GM12878 (cell line): ENCODE measurements around the gene RNLS. TPM values are rescaled to one million over a fixed set of nuclear protein-coding genes. Genes with fewer than 3 reads are reported as not detected.

Source experiments
- ASH2L ChIP-seq: fragments of 300-600, 200-600 bp; sonication (generic); IDR thresholded peaks from 2 replicates; pipeline ENCODE4 v1.6.1; 2017; ENCODE audit warnings: low read depth, mild to moderate bottlenecking, borderline replicate concordance
- CBX5 ChIP-seq: sonication (generic); IDR thresholded peaks from 2 replicates; pipeline ENCODE4 v1.6.1; 2016; ENCODE audit warnings: low read depth, moderate library complexity, mild to moderate bottlenecking, inconsistent platforms
- CEBPB ChIP-seq, 2 experiments: fragments of 150-350 bp in 1 of 2; IDR thresholded peaks; 2 replicates each; pipeline ENCODE4 v1.6.1; 2012 to 2014; ENCODE audit warnings: low read depth in 2 of 2, low read length in 2 of 2, borderline replicate concordance in 1 of 2, inconsistent platforms in 1 of 2
- DPF2 ChIP-seq: fragments of 450-650 bp; IDR thresholded peaks from 2 replicates; pipeline ENCODE4 v1.6.1; 2017; ENCODE audit warnings: mild to moderate bottlenecking
- EP300 ChIP-seq, 2 experiments: fragments of 150-350 bp in 1 of 2; IDR thresholded peaks; 2 replicates each; pipeline ENCODE4 v1.6.1; 2011 to 2012; ENCODE audit warnings: low read depth in 2 of 2, low read length in 2 of 2, borderline replicate concordance in 1 of 2, improper control_type of control experiment in 1 of 2, inconsistent platforms in 1 of 2; ENCODE audit not compliant: control insufficient read depth in 1 of 2
- IKZF2 ChIP-seq, 2 experiments: fragments of 450-650 bp; IDR thresholded peaks; 2 replicates each; pipeline ENCODE4 v1.6.1; 2017; ENCODE audit warnings: mild to moderate bottlenecking in 2 of 2, moderate library complexity in 2 of 2
- IRF3 ChIP-seq: fragments of 450-650 bp; IDR thresholded peaks from 2 replicates; pipeline ENCODE4 v1.6.1; 2014; ENCODE audit warnings: mild to moderate bottlenecking
- MAX ChIP-seq: IDR thresholded peaks from 2 replicates; pipeline ENCODE4 v1.6.1; 2012; ENCODE audit warnings: low read depth, low read length, improper control_type of control experiment
- MLLT1 ChIP-seq: fragments of 450-650 bp; IDR thresholded peaks from 2 replicates; pipeline ENCODE4 v1.6.1; 2016; ENCODE audit warnings: mild to moderate bottlenecking
- MTA2 ChIP-seq: fragments of 450-650 bp; IDR thresholded peaks from 2 replicates; pipeline ENCODE4 v1.6.1; 2016; ENCODE audit warnings: low read depth, mild to moderate bottlenecking, moderate library complexity
- MTA3 ChIP-seq: IDR thresholded peaks from 2 replicates; pipeline ENCODE4 v1.6.1; 2012; ENCODE audit warnings: low read length, inconsistent platforms, borderline replicate concordance
- NKRF ChIP-seq: fragments of 450-650 bp; conservative IDR thresholded peaks from 2 replicates; pipeline ENCODE4 v1.6.1; 2017; ENCODE audit warnings: mild to moderate bottlenecking, moderate library complexity
- PBX3 ChIP-seq: IDR thresholded peaks from 2 replicates; pipeline ENCODE4 v1.6.1; 2011; ENCODE audit warnings: mild to moderate bottlenecking, low read depth, low read length, moderate library complexity; ENCODE audit not compliant: insufficient replicate concordance
- RAD51 ChIP-seq: fragments of 450-650 bp; IDR thresholded peaks from 2 replicates; pipeline ENCODE4 v1.6.1; 2016; ENCODE audit warnings: moderate library complexity, mild to moderate bottlenecking, inconsistent platforms
- RCOR1 ChIP-seq: conservative IDR thresholded peaks from 2 replicates; pipeline ENCODE4 v1.6.1; 2012; ENCODE audit warnings: low read depth, low read length, improper control_type of control experiment
- RUNX3 ChIP-seq: IDR thresholded peaks from 2 replicates; pipeline ENCODE4 v1.6.1; 2012; ENCODE audit warnings: low read length, inconsistent platforms
- SIN3A ChIP-seq: IDR thresholded peaks from 2 replicates; pipeline ENCODE4 v1.6.1; 2012; ENCODE audit warnings: low read depth, low read length, improper control_type of control experiment
- SKIL ChIP-seq: fragments of 450-650 bp; IDR thresholded peaks from 2 replicates; pipeline ENCODE4 v1.6.1; 2017; ENCODE audit warnings: mild to moderate bottlenecking, low read depth, inconsistent platforms; ENCODE audit not compliant: poor library complexity, severe bottlenecking
- TAF1 ChIP-seq: IDR thresholded peaks from 2 replicates; pipeline ENCODE4 v1.6.1; 2011; ENCODE audit warnings: mild to moderate bottlenecking, low read depth, low read length, borderline replicate concordance
- TBL1XR1 ChIP-seq: IDR thresholded peaks from 2 replicates; pipeline ENCODE4 v1.6.1; 2012; ENCODE audit warnings: low read depth, low read length, improper control_type of control experiment
- polyA plus RNA-seq, 11 experiments: library from polyadenylated mRNA; depleted of rRNA in 4 of 11; unstranded in 6 of 11; stranded (reverse) in 5 of 11; fragments of >200 nt; fragmentation: Nextera tagmentation in 4 of 11; fragmentation: Illumina TruSeq in 1 of 11; extraction: Ambion mirVana in 4 of 11; extraction: Trizol in 1 of 11; gene quantifications; 1 replicate in 1 of 11; 2 replicates in 10 of 11; pipeline versions ENCODE4 v1.2.1 to v1.2.3, GENCODE V29; 2011 to 2016; ENCODE audit warnings: inconsistent platforms in 2 of 11, missing spikeins in 2 of 11, low read depth in 1 of 11
- total RNA-seq, 4 experiments: library from RNA; depleted of rRNA in 3 of 4; stranded (reverse); fragments of >200 nt in 3 of 4; fragmentation: Illumina TruSeq in 1 of 4; extraction: Trizol in 1 of 4; gene quantifications; 2 replicates each; pipeline versions ENCODE4 v1.2.1 to v1.2.3, GENCODE V29; 2013 to 2021

Gene RNLS
- total and polyA plus RNA-seq, 10 of the 15 experiments (the other 5 are each of a cell fraction or from before 2014, with no cell fraction given), result 3.4 to 6.7 (median 4.6) TPM

GRCh38 chr10:88385601-88386203 is 197.4 kb downstream of the RNLS start (continued):
- TF ChIP-seq NKRF, result no peak
- peak; percentile 83 for TF ChIP-seq SKIL
- TF ChIP-seq MAX, result no peak
- peak; percentile 83; the same call in 1 of the 2 replicates for TF ChIP-seq TBL1XR1
- no peak for TF ChIP-seq SIN3A
- TF ChIP-seq RCOR1, result no peak; the same call in 1 of the 2 replicates
- TF ChIP-seq CEBPB (IDR thresholded peaks at IDR 0.05; ENCODE audit: borderline replicate concordance in 1 of 2, low read depth in 2 of 2, low read length in 2 of 2), result no peak
- no peak for TF ChIP-seq IRF3
- TF ChIP-seq CBX5, result no peak
- TF ChIP-seq IKZF2 (IDR thresholded peaks at IDR 0.05), result peak; percentile 95 to 96
- TF ChIP-seq MTA2, result peak; percentile 89
- TF ChIP-seq MLLT1, result peak; percentile 80
- TF ChIP-seq RUNX3, result peak; percentile 97
- TF ChIP-seq DPF2, result peak; percentile 88; the same call in 1 of the 2 replicates
- peak; percentile 91 to 94 for TF ChIP-seq EP300 (IDR thresholded peaks at IDR 0.05; ENCODE audit: borderline replicate concordance in 1 of 2, control insufficient read depth in 1 of 2, low read depth in 2 of 2, low read length in 2 of 2)
- TF ChIP-seq MTA3, result peak; percentile 56; the same call in 1 of the 2 replicates
- peak; percentile 99 for TF ChIP-seq ASH2L
- TF ChIP-seq RAD51, result no peak
- no peak for TF ChIP-seq TAF1
- no peak for TF ChIP-seq PBX3
